ENCODE results near the gene ARHGAP23. TPM values are rescaled to one million over a fixed set of nuclear protein-coding genes. Genes with fewer than 3 reads are reported as not detected.
A peak's percentile ranks its signal among the peaks of the same experiment; 100 is the strongest.

The ARHGAP23 gene
- total RNA-seq, 1 donor from 2014 or later: 177 TPM

DNA sequence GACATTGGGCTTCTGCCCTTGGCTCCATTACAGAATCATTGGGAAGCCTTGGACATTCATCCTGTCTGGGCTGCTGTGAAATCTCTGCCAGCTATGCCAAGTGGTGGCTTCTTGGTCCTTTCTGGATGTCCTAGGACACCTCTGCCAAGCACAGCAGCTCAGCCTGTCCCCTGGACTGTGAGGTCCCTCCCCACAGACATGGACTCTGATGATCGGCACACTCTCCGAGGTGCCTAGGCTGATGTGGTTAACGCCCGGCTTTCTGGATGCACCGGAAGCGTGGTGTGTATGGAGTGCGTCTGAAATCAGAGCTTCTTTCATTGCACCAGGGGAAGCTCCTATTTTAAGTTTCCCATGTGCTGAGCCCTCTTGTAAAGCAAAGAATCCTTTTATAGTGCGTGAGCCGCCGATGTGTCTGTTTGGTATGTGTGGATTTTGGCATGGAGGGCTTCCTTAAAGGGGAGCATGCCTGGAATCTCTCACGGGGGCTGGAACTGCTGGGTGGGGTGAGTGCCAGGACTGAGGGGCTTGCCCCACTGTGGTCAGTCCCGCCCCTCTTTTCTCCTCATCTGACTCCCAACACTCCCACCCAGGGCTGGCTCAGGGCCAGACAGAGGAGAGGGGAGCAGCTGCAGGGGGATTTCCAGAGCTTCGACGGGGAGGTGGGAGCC, 7.0 kb upstream of the ARHGAP23 start:
- Mint-ChIP-seq H3K4me3 (ENCODE audit: unreplicated experiment) (peak overlapping the region; percentile 55), H3K27me3 (ENCODE audit: unreplicated experiment) (peaks cover 6% of the 10 kb centered on the region), H3K9me3 (ENCODE audit: unreplicated experiment) (no peaks in the 10 kb centered on the region), H3K27ac (ENCODE audit: unreplicated experiment) (peak overlapping the region; percentile 82), H3K36me3 (ENCODE audit: unreplicated experiment) (no peaks in the 10 kb centered on the region), H3K4me1 (ENCODE audit: unreplicated experiment) (peaks cover 69% of the 10 kb centered on the region)
- DNase-seq (ENCODE audit: extremely low spot score, unreplicated experiment): no peak
- TF ChIP-seq CTCF (IDR thresholded peaks at IDR 0.05): no peak

- Mint-ChIP-seq H3K4me1 (ENCODE audit: unreplicated experiment) (peaks cover 77% of the 10 kb centered on the region), H3K27ac (ENCODE audit: unreplicated experiment) (peak overlapping the region; percentile 82), H3K27me3 (ENCODE audit: unreplicated experiment) (peaks cover 6% of the 10 kb centered on the region), H3K36me3 (ENCODE audit: unreplicated experiment) (no peaks in the 10 kb centered on the region), H3K4me3 (ENCODE audit: unreplicated experiment) (no peak overlapping the region), H3K9me3 (ENCODE audit: unreplicated experiment) (no peaks in the 10 kb centered on the region)
- TF ChIP-seq CTCF (IDR thresholded peaks at IDR 0.05): no peak
- no peak for DNase-seq (ENCODE audit: extremely low spot score, unreplicated experiment)
Measured at GRCh38 chr17:38421871-38422827, 6.1 kb upstream of the ARHGAP23 start.

GRCh38 chr17:38424297-38424972, 3.8 kb upstream of the ARHGAP23 start:
- no peaks in the 10 kb centered on the region for H3K27me3 Mint-ChIP-seq (ENCODE audit: unreplicated experiment)
- H3K9me3 Mint-ChIP-seq (ENCODE audit: unreplicated experiment): no peaks in the 10 kb centered on the region
- TF ChIP-seq CTCF (IDR thresholded peaks at IDR 0.05): no peak
- peak overlapping the region; percentile 78 for H3K27ac Mint-ChIP-seq (ENCODE audit: unreplicated experiment)
- peaks cover 80% of the 10 kb centered on the region for H3K4me1 Mint-ChIP-seq (ENCODE audit: unreplicated experiment)
- peak overlapping the region; percentile 15 for H3K4me3 Mint-ChIP-seq (ENCODE audit: unreplicated experiment)
- DNase-seq (ENCODE audit: extremely low spot score, unreplicated experiment): no peak
- no peaks in the 10 kb centered on the region for H3K36me3 Mint-ChIP-seq (ENCODE audit: unreplicated experiment)

DNA sequence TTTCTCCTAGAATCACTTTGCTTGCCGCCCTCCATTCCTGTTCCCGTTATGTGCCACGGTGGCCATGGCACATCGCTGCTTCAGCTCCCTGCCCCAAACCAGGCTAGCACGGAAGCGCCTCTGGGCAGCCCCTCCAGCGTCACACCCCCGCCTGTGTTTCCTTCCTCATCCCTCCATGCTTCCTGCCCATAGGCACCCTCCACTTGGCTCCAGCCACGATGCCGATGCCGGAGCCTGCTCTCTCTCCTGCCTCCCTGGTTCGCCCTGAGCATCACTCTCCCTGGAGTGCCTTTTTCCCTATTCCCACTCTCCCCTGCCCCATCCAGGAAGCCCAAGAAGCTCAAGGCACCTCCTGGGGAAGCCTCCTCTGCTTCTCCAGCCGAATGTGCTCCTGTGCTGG, 3.2 kb upstream of the ARHGAP23 start:
- peak overlapping the region; percentile 3 for H3K4me3 Mint-ChIP-seq (ENCODE audit: unreplicated experiment)
- peak overlapping the region; percentile 78 for H3K27ac Mint-ChIP-seq (ENCODE audit: unreplicated experiment)

More for the DNA sequence above, 3.2 kb upstream of the ARHGAP23 start:
- Mint-ChIP-seq H3K27me3 (ENCODE audit: unreplicated experiment) (no peaks in the 10 kb centered on the region), H3K4me1 (ENCODE audit: unreplicated experiment) (peaks cover 80% of the 10 kb centered on the region), H3K36me3 (ENCODE audit: unreplicated experiment) (no peaks in the 10 kb centered on the region), H3K9me3 (ENCODE audit: unreplicated experiment) (no peaks in the 10 kb centered on the region)
- TF ChIP-seq CTCF (IDR thresholded peaks at IDR 0.05): no peak
- no peak for DNase-seq (ENCODE audit: extremely low spot score, unreplicated experiment)

Data from osteocyte (in vitro differentiated cells).